Embryonic facial prominence (tissue), 1 donor: ENCODE measurements around the gene DUSP2.

Source experiments
- DNase-seq: peaks from one replicate; pipeline ENCODE4 v3.0.0-alpha.2; 2016; ENCODE audit errors: extremely low spot score

DUSP2 gene

DNA sequence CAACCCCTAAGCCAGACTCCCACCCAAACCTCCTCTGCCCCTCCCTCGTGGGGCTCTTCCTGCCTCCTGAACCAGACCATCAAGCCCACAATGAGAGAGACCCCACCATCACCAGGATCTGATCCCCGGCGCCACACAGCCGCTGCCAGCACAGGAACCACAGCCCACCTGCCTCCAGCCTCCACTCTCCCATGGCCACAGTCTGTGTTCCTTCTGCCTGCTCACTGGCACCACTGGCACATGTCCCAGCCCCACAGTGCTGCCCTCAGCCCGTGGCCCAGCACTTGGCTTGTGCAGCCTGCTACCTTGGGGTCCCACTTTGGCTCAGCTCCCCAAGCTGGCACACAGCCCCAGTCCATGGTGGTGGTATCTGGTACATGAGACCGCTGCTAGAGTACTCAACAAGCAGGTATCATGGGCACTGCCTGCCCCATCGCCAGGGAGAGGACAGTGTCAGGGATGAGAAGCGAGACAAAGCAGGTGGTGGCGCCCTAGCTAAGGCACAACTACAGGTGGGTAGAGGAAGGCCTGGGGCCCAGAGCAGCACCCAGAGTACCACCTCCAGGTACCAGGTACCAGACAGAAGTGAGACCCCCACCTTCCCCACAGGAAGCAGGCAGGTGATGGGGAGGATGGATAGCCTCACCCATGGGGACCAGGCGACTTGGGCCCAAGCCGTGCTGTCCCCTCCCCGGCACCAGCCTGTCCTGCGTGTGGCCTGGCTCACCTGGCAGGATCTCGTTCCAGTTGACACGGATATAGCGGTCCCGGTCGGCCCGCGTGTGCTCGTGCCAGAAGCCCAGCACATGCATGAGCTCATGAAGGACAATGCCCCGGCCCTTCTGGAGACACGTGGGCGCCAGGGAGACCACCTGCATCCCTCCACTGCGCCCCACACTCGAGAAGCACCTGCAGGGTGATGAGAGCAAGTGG, 13.2 kb downstream of the DUSP2 start:
- no peak for DNase-seq

GRCh38 chr2:96131152-96131812, 14.0 kb downstream of the DUSP2 start:
- DNase-seq = no peak

- no peak for DNase-seq
Observed at GRCh38 chr2:96130483-96130882, 14.8 kb downstream of the DUSP2 start.

- no peak for DNase-seq
Observed at GRCh38 chr2:96129528-96130120, 15.6 kb downstream of the DUSP2 start.

GRCh38 chr2:96128456-96128855, 16.8 kb downstream of the DUSP2 start:
- DNase-seq = no peak

DNA sequence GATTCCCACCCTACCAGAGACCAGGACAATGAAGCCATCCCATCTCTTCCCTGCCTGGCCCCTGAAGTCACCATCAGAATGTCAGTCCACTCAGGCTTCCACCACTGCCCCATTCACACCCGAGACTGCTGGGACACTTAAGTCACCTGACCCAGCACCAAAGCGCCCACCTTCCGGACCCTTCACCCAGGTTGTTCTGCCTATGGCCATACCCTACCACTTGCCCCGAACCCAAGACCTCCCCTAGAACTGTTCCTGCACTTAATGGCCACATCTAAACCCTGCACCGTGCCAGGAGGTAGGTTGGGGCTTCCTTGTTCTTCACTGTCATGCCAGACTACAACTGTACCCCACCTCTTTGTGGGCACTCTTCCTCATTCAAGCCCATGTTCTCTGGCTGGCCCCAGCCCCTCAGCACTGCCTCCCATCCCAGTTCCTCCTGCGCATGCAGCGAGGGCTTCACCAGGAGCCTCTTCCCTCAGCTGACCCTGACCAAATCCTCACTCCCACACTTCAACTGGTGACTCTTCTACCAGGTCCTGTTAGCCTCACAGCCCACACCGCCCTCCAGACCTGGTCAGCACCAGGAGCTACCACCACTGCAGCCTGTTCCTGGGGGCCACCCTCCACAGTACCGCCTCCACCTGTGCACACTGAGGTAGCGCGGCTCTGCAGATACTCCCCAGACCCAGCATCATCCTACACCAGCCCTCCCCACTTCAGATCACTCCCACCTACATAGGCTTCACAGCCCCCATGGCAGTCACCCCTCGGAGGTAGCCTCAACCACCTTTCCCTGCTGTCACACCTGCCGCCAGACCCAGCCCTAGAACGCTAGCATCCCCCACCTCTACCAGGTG, 20.6 kb downstream of the DUSP2 start:
- DNase-seq = no peak

DNA sequence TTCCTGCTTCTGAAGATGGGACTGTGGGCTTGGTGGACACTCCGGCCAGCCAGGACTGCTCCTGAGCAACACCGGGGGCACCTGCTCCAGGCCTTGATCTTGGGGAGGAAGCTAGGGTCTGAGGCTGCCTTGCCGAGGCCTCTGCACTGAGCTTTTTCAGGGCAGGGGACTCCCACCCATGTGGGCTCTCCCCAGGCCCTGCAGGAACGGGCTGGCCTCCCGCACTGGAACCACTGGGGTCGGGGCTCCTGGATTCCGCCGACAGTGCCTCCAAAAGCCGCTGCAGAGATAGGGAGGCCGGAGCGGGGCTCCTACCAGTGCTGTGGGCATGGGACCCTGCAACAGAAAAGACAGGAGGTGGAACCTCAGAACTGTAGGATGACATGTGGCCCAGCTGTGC, 21.3 kb downstream of the DUSP2 start:
- no peak for DNase-seq

GRCh38 chr2:96123290-96123689, 21.9 kb downstream of the DUSP2 start:
- DNase-seq = no peak

DNA sequence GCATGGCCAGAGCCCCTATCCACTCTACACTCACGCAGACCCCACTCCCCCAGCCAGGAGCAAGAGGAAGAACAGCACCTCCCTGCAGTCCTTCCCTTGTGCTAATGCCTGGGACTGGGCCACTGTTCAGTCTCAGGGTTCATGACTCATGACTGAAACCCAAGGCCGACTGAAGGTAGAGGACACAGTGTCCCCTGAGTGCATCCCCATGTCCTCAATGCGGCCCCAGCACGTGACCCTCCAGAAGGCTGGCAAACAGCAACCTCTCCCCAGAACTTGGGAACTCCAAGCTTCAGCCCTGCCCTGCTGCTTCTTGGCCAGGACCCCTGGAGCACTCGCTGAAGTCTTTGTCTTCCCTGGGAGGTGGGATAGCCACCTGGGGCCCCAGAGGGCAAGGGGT, 22.8 kb downstream of the DUSP2 start:
- DNase-seq = no peak

DNA sequence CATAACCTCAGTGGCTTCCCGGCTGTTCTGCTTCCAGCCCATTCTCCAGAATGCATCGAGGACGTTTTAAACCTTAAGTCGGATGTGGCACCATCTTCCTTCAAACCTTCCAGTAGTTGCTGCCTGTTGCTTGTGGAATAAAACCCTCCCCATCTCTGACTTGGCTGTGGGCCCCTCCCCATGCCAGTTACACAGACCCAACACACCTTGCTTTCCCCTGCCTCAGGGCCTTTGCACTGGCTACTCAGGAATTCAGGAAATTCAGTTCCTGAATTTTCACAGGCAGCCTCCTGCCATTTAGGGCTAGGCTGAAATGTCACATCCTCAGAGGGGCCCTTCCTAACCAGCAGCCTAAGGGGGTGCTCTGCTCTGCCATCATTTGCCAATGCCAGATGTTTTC, 23.8 kb downstream of the DUSP2 start:
- no peak for DNase-seq

GRCh38 chr2:96120991-96121390, 24.2 kb downstream of the DUSP2 start:
- DNase-seq = no peak

DNA sequence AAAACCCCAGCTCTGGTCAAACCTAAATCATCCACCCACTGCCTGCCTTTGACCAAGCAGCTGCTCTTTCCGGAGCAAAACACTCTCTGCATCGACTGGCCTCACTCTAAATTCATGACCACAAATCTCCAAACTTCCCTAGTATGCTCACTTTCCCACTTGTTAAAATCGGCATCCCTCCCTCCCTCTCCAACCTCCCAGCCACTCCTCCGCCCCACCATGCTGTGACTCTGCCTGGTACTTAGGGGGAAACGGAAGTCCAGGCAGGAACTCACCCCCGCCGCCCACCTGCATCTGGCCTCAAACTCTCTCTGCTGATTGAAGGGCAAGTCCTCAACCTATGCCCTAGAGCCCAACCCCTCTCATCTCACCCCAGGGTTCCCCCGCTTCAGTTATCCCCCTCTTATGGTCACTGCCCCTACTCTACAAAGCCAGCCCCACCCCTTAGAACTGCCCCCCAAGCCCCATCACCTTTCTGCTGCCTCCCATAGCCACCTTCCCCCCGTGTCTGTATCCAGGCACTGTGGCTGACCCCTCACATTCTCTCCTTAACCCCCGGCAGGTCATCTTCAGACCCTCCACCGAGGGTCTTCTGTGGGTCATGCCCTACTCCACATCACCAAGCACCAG, 25.0 kb downstream of the DUSP2 start:
- DNase-seq = no peak

GRCh38 chr2:96119389-96119751, 25.9 kb downstream of the DUSP2 start:
- no peak for DNase-seq

DNA sequence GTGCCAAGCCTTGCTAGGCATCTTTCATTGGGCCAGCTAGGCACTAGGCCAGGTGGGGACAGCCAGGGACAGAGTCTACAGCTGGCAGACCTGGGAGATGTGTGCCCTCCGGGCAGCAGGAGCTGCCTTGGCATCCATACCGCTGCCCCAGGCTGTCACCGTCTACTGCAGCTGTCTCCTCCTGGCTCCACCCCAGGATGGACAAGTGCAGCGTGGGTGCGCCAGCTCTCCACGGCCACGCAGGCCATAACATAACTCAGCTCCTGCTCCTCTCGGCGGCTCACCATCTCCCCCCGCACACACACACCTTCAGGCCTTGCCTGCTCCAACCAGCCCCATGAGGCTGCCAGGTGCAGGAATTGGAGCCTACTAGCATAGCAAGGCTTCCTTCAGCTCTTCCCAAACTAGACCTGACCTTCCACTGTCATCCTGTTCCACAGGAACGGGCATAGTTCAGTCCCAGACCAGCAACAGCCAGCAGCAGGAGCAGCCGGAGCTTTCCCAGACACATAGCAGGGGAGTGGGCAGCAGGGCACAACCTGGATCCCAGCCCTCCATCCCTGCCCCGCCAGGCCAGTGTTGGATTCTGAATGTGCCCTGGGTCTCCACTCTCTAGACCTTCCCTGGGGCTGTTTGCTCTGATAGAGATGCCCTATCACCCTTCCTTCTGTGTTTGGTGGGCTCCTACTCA, 26.4 kb downstream of the DUSP2 start:
- DNase-seq = no peak

- no peak for DNase-seq
Observed at GRCh38 chr2:96117701-96118588, 27.3 kb downstream of the DUSP2 start.

DNA sequence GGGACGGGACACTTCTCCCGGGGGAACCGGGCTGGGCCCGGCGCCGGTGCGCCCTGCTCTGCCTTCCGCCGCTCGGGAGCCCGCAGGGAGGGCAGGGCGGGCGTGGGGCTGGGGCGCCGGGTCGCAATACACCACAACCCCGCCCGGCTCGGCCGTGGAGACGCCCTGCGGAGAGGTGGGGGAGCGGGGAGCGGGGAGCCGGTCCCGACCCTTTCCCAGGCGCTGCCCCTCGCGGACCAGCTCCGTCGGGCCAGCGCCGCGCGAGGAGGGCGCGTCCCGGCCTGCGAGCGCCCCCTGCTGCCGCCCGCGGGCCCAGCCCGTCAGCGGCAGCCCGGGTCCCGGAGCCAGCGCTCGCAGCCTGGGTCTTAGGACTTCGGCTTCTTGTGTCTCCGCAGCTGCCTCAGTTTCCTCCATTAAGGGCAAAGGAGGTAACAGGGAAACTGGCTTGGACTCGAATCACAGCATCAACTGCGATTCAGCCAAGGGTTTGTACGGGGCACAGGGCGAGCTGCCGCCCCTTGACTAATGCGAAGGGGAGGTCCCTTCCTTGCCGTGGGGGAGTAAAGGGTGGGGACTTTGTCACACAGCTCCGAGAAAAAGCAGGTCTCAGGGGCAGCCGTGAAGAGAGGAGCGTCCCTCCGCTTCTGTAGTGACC, 28.2 kb downstream of the DUSP2 start:
- no peak for DNase-seq

GRCh38 chr2:96116424-96116878, 28.8 kb downstream of the DUSP2 start, which contains the start of gene ADRA2B:
Gene ADRA2B (minus strand): TSS chr2:96116571. CDS start chr2:96116149, 422 bp downstream.
- peak; percentile 42 for DNase-seq

DNA sequence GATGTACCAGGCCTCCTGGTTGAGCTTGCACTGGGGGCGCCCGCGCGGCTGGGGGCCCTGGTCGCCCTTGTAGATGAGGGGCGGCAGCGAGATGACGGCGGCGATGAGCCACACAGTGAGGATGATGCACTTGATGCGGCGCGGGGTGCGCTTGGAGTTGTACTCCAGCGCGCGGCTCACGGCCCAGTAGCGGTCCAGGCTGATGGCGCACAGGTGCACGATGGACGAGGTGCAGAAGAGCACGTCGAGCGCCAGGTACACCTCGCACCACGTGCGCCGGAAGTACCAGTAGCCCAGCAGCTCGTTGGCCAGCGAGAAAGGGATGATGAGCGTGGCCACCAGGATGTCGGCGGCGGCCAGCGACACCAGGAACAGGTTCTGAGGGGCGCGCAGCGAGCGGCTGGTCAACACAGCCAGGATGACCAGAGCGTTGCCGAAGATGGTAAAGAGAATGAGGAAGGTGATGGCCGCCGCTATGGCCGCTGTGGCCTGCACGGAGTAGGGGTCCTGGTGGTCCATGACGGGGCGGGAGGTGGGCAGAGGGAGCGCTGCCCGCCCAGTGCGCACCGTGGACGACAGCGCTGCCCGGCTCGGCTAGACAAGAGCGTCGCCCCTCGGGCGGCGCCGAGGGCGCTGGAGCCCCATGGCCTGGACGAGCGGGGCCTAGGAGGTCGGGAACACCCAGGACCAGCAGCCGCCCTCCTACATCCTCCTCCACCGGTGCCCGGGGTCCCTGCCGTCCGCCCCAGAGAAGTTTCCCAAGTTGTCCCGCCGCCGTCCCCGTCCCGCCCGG, 29.4 kb downstream of the DUSP2 start:
- DNase-seq = no peak
